ENCODE measurements around the gene AFF3. TPM values are rescaled to one million over a fixed set of nuclear protein-coding genes. Genes with fewer than 3 reads are reported as not detected.

The AFF3 gene
- total RNA-seq, 4 donors from 2014 or later = 3.1 to 5.0 (median 3.7) TPM

DNA sequence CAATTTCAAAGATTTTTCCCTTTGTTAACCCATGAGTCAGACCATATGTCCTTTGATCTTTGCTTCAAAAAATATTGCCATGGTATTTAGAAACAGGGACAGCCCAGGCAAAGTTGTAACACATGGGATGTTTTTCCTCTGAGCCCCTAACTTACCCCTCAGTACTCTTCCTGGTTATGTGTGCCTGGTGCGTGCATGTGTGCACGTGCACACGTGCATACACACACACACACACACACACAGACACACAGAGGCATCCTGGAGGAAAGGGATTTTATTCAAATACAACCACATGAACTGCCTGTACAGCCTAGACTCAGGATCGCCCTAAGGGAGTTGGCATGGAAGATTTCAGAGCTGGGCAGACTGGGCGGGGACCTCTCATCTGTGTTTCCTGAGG, 5.1 kb downstream of the AFF3 start:
- no peaks in the 10 kb centered on the region for H3K4me1 ChIP-seq
- H3K27ac ChIP-seq = no peak overlapping the region
- no peak overlapping the region for H3K4me3 ChIP-seq
- 36% methylated on average over 4 of the region's 5 CpGs for WGBS
- H3K36me3 ChIP-seq = no peaks in the 10 kb centered on the region
- no peak for TF ChIP-seq POLR2A (IDR thresholded peaks at IDR 0.05)
- no peak for TF ChIP-seq EP300 (IDR thresholded peaks at IDR 0.05)
- TF ChIP-seq POLR2AphosphoS5 (IDR thresholded peaks at IDR 0.05) = no peak
- TF ChIP-seq CTCF (IDR thresholded peaks at IDR 0.05) = no peak
- no peaks in the 10 kb centered on the region for H3K27me3 ChIP-seq
- no peaks in the 10 kb centered on the region for H3K9me3 ChIP-seq
- DNase-seq (ENCODE audit: low spot score in 2 of 2) = no peak

- WGBS = 89% methylated on average over 4 of the region's 4 CpGs
- Histone ChIP-seq H3K9me3 (no peaks in the 10 kb centered on the region), H3K27ac (no peak overlapping the region), H3K4me3 (no peak overlapping the region), H3K27me3 (no peaks in the 10 kb centered on the region), H3K36me3 (no peaks in the 10 kb centered on the region), H3K4me1 (no peaks in the 10 kb centered on the region)
- no peak for DNase-seq (ENCODE audit: low spot score in 2 of 2)
- no peak for TF ChIP-seq EP300 (IDR thresholded peaks at IDR 0.05)
Observed at GRCh38 chr2:100136310-100136709, 6.1 kb downstream of the AFF3 start.

GRCh38 chr2:100135415-100135814, 7.0 kb downstream of the AFF3 start:
- DNase-seq (ENCODE audit: low spot score in 2 of 2) = no peak
- no peak for TF ChIP-seq POLR2AphosphoS5 (IDR thresholded peaks at IDR 0.05)
- no peak for TF ChIP-seq CTCF (IDR thresholded peaks at IDR 0.05)
- TF ChIP-seq POLR2A (IDR thresholded peaks at IDR 0.05) = no peak
- no peak for TF ChIP-seq EP300 (IDR thresholded peaks at IDR 0.05)
- Histone ChIP-seq H3K4me1 (no peaks in the 10 kb centered on the region), H3K27ac (no peak overlapping the region), H3K27me3 (no peaks in the 10 kb centered on the region), H3K36me3 (no peaks in the 10 kb centered on the region), H3K4me3 (no peak overlapping the region), H3K9me3 (no peaks in the 10 kb centered on the region)
- WGBS = 95% methylated on average over 5 of the region's 5 CpGs

GRCh38 chr2:100130595-100131391, 11.6 kb downstream of the AFF3 start:
- Histone ChIP-seq H3K27me3 (no peaks in the 10 kb centered on the region), H3K9me3 (no peaks in the 10 kb centered on the region), H3K27ac (no peak overlapping the region), H3K4me1 (no peaks in the 10 kb centered on the region), H3K4me3 (no peak overlapping the region), H3K36me3 (no peaks in the 10 kb centered on the region)
- WGBS = 83% methylated on average over 4 of the region's 5 CpGs
- TF ChIP-seq POLR2AphosphoS5 (IDR thresholded peaks at IDR 0.05) = no peak
- no peak for TF ChIP-seq POLR2A (IDR thresholded peaks at IDR 0.05)
- TF ChIP-seq CTCF (IDR thresholded peaks at IDR 0.05) = no peak
- no peak for TF ChIP-seq EP300 (IDR thresholded peaks at IDR 0.05)
- DNase-seq (ENCODE audit: low spot score in 2 of 2) = no peak

DNA sequence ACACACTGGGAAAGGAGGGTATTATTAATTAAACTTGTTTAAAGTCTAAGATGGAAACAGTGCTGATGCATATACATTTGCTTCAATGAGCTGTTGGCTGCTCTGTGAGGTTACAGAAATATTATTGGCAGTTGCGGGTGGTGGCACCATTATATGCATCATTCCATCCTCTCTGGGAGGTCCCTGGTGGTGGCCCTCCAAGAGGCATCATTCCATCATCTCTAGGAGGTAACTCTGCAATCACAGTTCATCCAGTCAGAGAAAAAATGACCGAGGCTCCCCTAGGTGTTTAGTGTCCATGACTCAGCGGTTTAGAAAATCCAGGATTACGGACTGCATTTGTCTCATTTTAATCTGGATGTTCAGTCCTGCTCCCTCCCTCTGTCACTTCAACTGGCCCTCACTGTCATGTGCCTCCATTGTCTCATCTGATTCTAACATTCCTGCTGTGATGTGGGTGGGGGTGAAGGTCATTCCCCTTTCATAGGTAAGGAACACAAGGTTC, 15.4 kb downstream of the AFF3 start:
- Histone ChIP-seq H3K4me3 (no peak overlapping the region), H3K27ac (no peak overlapping the region), H3K4me1 (no peaks in the 10 kb centered on the region), H3K9me3 (no peaks in the 10 kb centered on the region), H3K27me3 (no peaks in the 10 kb centered on the region), H3K36me3 (no peaks in the 10 kb centered on the region)
- no peak for TF ChIP-seq EP300 (IDR thresholded peaks at IDR 0.05)
- no peak for TF ChIP-seq POLR2A (IDR thresholded peaks at IDR 0.05)
- TF ChIP-seq CTCF (IDR thresholded peaks at IDR 0.05) = no peak
- no peak for TF ChIP-seq POLR2AphosphoS5 (IDR thresholded peaks at IDR 0.05)
- 87% methylated on average over 4 of the region's 4 CpGs for WGBS
- DNase-seq (ENCODE audit: low spot score in 2 of 2) = no peak
